Suprapubic skin (tissue), 4 donors: Measurements from ENCODE around the gene TNFRSF1B. TPM values are rescaled to one million over a fixed set of nuclear protein-coding genes. Genes with fewer than 3 reads are reported as not detected.

Experiments used
- DNase-seq, 2 donors: peaks; one replicate each; pipeline ENCODE4 v3.0.0-alpha.2; 2019; ENCODE audit warnings: low spot score in 2 of 2
- H3K27ac ChIP-seq: fragments of 200-600 bp; sonication (generic); one replicate; pipeline ENCODE4 v1.5.1; 2019
- H3K27me3 ChIP-seq: fragments of 200-600 bp; sonication (generic); one replicate; pipeline ENCODE4 v1.5.1; 2019
- H3K36me3 ChIP-seq: fragments of 200-600 bp; sonication (generic); one replicate; pipeline ENCODE4 v1.5.1; 2019
- H3K4me1 ChIP-seq: fragments of 200-600 bp; sonication (generic); one replicate; pipeline ENCODE4 v1.5.1; 2019
- H3K4me3 ChIP-seq: fragments of 200-600 bp; sonication (generic); one replicate; pipeline ENCODE4 v1.5.1; 2019; ENCODE audit warnings: mild to moderate bottlenecking
- H3K9me3 ChIP-seq: fragments of 200-600 bp; sonication (generic); one replicate; pipeline ENCODE4 v1.5.1; 2019
- EP300 ChIP-seq: sonication (generic); formaldehyde crosslinking; IDR thresholded peaks from one replicate; pipeline ENCODE4 v1.6.1; 2017; ENCODE audit warnings: antibody characterized with exemption
- POLR2A ChIP-seq, 2 donors: fragments of 450-650 bp; IDR thresholded peaks; one replicate each; pipeline ENCODE4 v1.6.1; 2017; ENCODE audit warnings: antibody characterized with exemption in 2 of 2, mild to moderate bottlenecking in 2 of 2, moderate library complexity in 2 of 2
- POLR2AphosphoS5 ChIP-seq, 3 donors: sonication (generic); formaldehyde crosslinking; IDR thresholded peaks; one replicate each; pipeline ENCODE4 v1.6.1; 2017; ENCODE audit warnings: antibody characterized with exemption in 3 of 3
- WGBS: methylation state at CpG from one replicate; pipeline ENCODE4 v1.1.5; 2018; 5-methylcytosine and 5-hydroxymethylcytosine counted together
- total RNA-seq, 4 donors: library from RNA; depleted of rRNA; stranded (reverse); fragments of >200 nt; gene quantifications; one replicate each; pipeline ENCODE4 v1.1.0, GENCODE V29; 2016
- TF ChIP-seq, protein P1 (sequence below), 2 donors: fragments of 200-600 bp in 1 of 2; fragments of 450-650 bp in 1 of 2; sonication (generic) in 1 of 2; IDR thresholded peaks; one replicate each; pipeline ENCODE4 v1.5.1; 2016 to 2019; ENCODE audit warnings: antibody characterized with exemption in 2 of 2, mild to moderate bottlenecking in 1 of 2, moderate library complexity in 1 of 2

The TNFRSF1B gene
- total RNA-seq, 4 donors from 2014 or later = 6.3 to 35.2 (median 11.9) TPM

DNA sequence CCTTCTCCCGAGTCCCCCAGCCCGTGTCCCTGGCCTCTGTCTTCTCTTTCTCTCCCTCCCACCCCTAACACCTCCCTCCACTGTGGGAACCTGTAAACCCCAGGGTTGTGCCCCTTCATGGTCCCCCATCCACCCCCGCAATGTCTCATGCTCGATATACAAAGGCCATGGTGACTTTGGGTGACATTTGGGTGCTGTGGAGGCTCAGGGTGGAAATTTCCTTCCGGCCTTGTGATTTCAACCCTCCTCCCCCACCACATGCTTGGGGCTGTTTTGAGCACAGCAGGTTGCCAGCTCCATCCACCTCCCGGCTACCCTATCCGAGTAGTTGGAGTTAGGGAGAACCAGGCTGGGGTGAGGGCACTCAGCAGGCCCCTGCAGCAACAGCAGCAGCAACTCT is 37.3 kb downstream of the TNFRSF1B start:
- Histone ChIP-seq H3K27me3 (no peaks in the 10 kb centered on the region), H3K4me1 (peaks cover 9% of the 10 kb centered on the region), H3K36me3 (peaks cover 11% of the 10 kb centered on the region), H3K27ac (no peak overlapping the region), H3K4me3 (no peak overlapping the region), H3K9me3 (no peaks in the 10 kb centered on the region)
- WGBS = 82% methylated on average over 7 of the region's 7 CpGs
- TF ChIP-seq POLR2AphosphoS5 (IDR thresholded peaks at IDR 0.05) = no peak
- no peak for TF ChIP-seq POLR2A (IDR thresholded peaks at IDR 0.05)
- TF ChIP-seq EP300 = no peak
- TF ChIP-seq, protein P1, sequence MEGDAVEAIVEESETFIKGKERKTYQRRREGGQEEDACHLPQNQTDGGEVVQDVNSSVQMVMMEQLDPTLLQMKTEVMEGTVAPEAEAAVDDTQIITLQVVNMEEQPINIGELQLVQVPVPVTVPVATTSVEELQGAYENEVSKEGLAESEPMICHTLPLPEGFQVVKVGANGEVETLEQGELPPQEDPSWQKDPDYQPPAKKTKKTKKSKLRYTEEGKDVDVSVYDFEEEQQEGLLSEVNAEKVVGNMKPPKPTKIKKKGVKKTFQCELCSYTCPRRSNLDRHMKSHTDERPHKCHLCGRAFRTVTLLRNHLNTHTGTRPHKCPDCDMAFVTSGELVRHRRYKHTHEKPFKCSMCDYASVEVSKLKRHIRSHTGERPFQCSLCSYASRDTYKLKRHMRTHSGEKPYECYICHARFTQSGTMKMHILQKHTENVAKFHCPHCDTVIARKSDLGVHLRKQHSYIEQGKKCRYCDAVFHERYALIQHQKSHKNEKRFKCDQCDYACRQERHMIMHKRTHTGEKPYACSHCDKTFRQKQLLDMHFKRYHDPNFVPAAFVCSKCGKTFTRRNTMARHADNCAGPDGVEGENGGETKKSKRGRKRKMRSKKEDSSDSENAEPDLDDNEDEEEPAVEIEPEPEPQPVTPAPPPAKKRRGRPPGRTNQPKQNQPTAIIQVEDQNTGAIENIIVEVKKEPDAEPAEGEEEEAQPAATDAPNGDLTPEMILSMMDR (IDR thresholded peaks at IDR 0.05) = no peak
- DNase-seq = no peak

DNA sequence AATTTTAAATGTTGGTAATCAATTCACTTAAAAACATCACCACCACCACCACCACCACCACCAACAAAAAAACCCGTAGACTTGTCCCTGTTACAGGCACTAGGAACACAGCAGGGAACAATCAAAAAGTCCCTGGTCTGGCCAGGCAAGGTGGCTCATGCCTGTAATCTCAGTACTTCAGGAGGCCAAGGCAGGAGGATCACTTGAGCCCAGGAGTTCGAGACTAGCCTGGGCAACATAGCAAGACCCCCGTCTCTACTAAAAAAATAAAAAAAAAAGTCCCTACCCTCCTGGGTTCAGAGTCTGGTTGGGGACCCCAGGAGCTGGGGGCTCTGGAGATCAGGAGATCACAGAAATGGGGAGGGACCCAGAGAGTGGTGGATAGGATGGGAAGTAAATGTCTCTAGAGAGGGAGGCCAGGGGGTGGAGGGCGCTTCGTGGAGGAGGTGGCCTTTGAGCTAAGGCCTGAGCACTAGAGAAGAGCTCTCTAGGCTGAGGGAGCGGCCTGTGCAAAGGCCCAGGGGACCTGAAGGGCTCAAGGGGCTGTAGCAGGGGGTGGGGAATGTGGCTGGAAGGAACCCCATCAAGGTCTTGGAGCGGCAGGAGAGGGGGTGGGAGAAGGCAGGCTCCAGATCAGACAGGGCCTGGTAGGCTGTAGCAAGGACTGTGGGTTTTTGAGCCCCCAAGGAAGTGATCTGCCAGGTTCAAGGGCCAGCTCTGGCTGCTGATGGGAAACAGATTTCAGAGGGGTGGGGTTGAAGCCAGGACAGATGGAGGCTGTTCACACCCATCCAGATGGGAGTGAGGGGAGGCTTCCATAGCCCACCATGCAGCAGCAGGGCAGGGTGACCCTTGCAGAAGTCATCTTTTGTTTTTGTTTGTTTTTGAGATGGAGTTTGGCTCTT is 38.2 kb downstream of the TNFRSF1B start:
- Histone ChIP-seq H3K4me3 (no peak overlapping the region), H3K36me3 (peaks cover 11% of the 10 kb centered on the region), H3K9me3 (no peaks in the 10 kb centered on the region), H3K27ac (no peak overlapping the region), H3K27me3 (no peaks in the 10 kb centered on the region), H3K4me1 (peaks cover 10% of the 10 kb centered on the region)
- DNase-seq = no peak
- WGBS = 80% methylated on average over 7 of the region's 7 CpGs
- TF ChIP-seq POLR2A (IDR thresholded peaks at IDR 0.05) = no peak
- TF ChIP-seq, protein P1 (IDR thresholded peaks at IDR 0.05) = no peak
- no peak for TF ChIP-seq EP300
- TF ChIP-seq POLR2AphosphoS5 (IDR thresholded peaks at IDR 0.05) = no peak

DNA sequence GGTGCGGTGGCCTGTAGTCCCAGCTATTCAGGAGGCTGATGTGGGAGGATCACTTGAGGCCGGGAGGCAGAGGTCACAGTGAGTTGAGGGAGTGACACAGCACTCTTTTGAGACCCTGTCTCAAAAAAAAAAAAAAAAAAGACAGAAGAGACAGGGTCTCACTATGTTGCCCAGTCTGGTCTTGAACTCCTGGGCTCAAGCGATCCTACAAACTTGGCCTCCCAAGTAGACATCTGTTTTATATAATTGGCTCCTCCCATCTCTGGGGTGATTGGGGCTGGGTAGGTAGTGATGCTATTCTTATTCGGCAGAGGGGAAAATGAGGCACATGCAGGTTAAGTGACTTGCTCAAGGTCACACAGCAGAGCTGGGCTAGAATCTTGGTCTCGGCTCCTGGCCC is 39.4 kb downstream of the TNFRSF1B start:
- 80% methylated on average over 5 of the region's 5 CpGs for WGBS
- TF ChIP-seq EP300 (no peak), POLR2A (IDR thresholded peaks at IDR 0.05) (no peak), POLR2AphosphoS5 (IDR thresholded peaks at IDR 0.05) (no peak)
- peaks cover 7% of the 10 kb centered on the region for H3K36me3 ChIP-seq

DNA sequence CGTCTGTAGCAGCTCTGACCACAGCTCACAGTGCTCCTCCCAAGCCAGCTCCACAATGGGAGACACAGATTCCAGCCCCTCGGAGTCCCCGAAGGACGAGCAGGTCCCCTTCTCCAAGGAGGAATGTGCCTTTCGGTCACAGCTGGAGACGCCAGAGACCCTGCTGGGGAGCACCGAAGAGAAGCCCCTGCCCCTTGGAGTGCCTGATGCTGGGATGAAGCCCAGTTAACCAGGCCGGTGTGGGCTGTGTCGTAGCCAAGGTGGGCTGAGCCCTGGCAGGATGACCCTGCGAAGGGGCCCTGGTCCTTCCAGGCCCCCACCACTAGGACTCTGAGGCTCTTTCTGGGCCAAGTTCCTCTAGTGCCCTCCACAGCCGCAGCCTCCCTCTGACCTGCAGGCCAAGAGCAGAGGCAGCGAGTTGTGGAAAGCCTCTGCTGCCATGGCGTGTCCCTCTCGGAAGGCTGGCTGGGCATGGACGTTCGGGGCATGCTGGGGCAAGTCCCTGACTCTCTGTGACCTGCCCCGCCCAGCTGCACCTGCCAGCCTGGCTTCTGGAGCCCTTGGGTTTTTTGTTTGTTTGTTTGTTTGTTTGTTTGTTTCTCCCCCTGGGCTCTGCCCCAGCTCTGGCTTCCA is 40.1 kb downstream of the TNFRSF1B start:
- no peak overlapping the region for H3K4me3 ChIP-seq
- H3K4me1 ChIP-seq = peaks cover 10% of the 10 kb centered on the region
- H3K27me3 ChIP-seq = no peaks in the 10 kb centered on the region
- DNase-seq = no peak
- H3K36me3 ChIP-seq = peaks cover 7% of the 10 kb centered on the region
- H3K9me3 ChIP-seq = no peaks in the 10 kb centered on the region
- no peak overlapping the region for H3K27ac ChIP-seq
- WGBS = 73% methylated on average over 14 of the region's 17 CpGs
- TF ChIP-seq EP300 (no peak), POLR2A (IDR thresholded peaks at IDR 0.05) (no peak), POLR2AphosphoS5 (IDR thresholded peaks at IDR 0.05) (no peak)
- TF ChIP-seq, protein P1 (IDR thresholded peaks at IDR 0.05) = no peak

More for the DNA sequence above, 39.4 kb downstream of the TNFRSF1B start:
- Histone ChIP-seq H3K4me3 (no peak overlapping the region), H3K4me1 (peaks cover 10% of the 10 kb centered on the region), H3K9me3 (no peaks in the 10 kb centered on the region), H3K27me3 (no peaks in the 10 kb centered on the region), H3K27ac (no peak overlapping the region)
- DNase-seq = no peak

DNA sequence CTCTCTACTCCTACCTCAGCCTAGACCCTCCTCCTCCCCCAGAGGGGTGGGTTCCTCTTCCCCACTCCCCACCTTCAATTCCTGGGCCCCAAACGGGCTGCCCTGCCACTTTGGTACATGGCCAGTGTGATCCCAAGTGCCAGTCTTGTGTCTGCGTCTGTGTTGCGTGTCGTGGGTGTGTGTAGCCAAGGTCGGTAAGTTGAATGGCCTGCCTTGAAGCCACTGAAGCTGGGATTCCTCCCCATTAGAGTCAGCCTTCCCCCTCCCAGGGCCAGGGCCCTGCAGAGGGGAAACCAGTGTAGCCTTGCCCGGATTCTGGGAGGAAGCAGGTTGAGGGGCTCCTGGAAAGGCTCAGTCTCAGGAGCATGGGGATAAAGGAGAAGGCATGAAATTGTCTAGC is 41.5 kb downstream of the TNFRSF1B start:
- peaks cover 10% of the 10 kb centered on the region for H3K4me1 ChIP-seq
- H3K4me3 ChIP-seq = no peak overlapping the region
- no peak overlapping the region for H3K27ac ChIP-seq
- H3K36me3 ChIP-seq = peaks cover 2% of the 10 kb centered on the region
- no peak for TF ChIP-seq POLR2A (IDR thresholded peaks at IDR 0.05)
- TF ChIP-seq, protein P1 (IDR thresholded peaks at IDR 0.05) = no peak
- TF ChIP-seq EP300 = no peak
- no peak for TF ChIP-seq POLR2AphosphoS5 (IDR thresholded peaks at IDR 0.05)
- WGBS = 63% methylated on average over 6 of the region's 6 CpGs
- no peaks in the 10 kb centered on the region for H3K9me3 ChIP-seq
- no peak for DNase-seq
- no peaks in the 10 kb centered on the region for H3K27me3 ChIP-seq
